Mesenchymal stem cell (in vitro differentiated cells and primary cell): ENCODE measurements around the gene PCMT1.

Source experiments
- DNase-seq: peaks from one replicate; pipeline ENCODE4 v3.0.0-alpha.2; 2013
- H2AFZ ChIP-seq: one replicate; pipeline ENCODE4 v1.6.1; 2013; ENCODE audit warnings: low read depth, mild to moderate bottlenecking, control low read depth, inconsistent platforms, low read length, moderate library complexity
- H2AK5ac ChIP-seq: 2 replicates; pipeline ENCODE4 v1.6.1; 2013; ENCODE audit warnings: low read length, moderate library complexity, mild to moderate bottlenecking, inconsistent platforms; ENCODE audit not compliant: severe bottlenecking
- H2BK120ac ChIP-seq: one replicate; pipeline ENCODE4 v1.6.1; 2013; ENCODE audit warnings: low read depth, mild to moderate bottlenecking, inconsistent platforms, low read length, moderate library complexity
- H2BK12ac ChIP-seq, 2 experiments: one replicate each; pipeline ENCODE4 v1.6.1; 2013; ENCODE audit warnings: inconsistent platforms in 2 of 2, low read length in 2 of 2, mild to moderate bottlenecking in 2 of 2, moderate library complexity in 2 of 2, control low read depth in 1 of 2
- H2BK15ac ChIP-seq: one replicate; pipeline ENCODE4 v1.6.1; 2013; ENCODE audit warnings: mild to moderate bottlenecking, low read depth, inconsistent platforms; ENCODE audit not compliant: poor library complexity, severe bottlenecking
- H2BK5ac ChIP-seq: 2 replicates; pipeline ENCODE4 v1.6.1; 2013; ENCODE audit warnings: low read depth, mild to moderate bottlenecking, low read length, control low read depth, inconsistent platforms; ENCODE audit not compliant: poor library complexity, severe bottlenecking
- H3K14ac ChIP-seq, 2 experiments: one replicate each; pipeline ENCODE4 v1.6.1; 2013; ENCODE audit warnings: inconsistent platforms in 2 of 2, low read length in 2 of 2, control low read depth in 1 of 2, mild to moderate bottlenecking in 1 of 2, moderate library complexity in 1 of 2
- H3K18ac ChIP-seq, 2 experiments: one replicate each; pipeline ENCODE4 v1.6.1; 2013; ENCODE audit warnings: inconsistent platforms in 2 of 2, low read length in 2 of 2, control low read depth in 1 of 2, low read depth in 1 of 2, mild to moderate bottlenecking in 1 of 2
- H3K23ac ChIP-seq, 2 experiments: one replicate each; pipeline ENCODE4 v1.6.1; 2013; ENCODE audit warnings: inconsistent platforms in 2 of 2, low read length in 2 of 2, mild to moderate bottlenecking in 2 of 2, moderate library complexity in 2 of 2, control low read depth in 1 of 2
- H3K27ac ChIP-seq: 2 replicates; pipeline ENCODE4 v1.5.1; 2013; ENCODE audit warnings: mild to moderate bottlenecking, moderate library complexity, low read length, control low read depth, inconsistent platforms; ENCODE audit not compliant: poor library complexity, severe bottlenecking
- H3K27me3 ChIP-seq, 2 experiments: 2 replicates each; pipeline versions ENCODE4 v1.6.1 to v1.7.0; 2013; ENCODE audit warnings: low read length in 2 of 2, mild to moderate bottlenecking in 2 of 2, moderate library complexity in 2 of 2, control low read depth in 1 of 2, inconsistent platforms in 1 of 2; ENCODE audit not compliant: control insufficient read depth in 1 of 2, insufficient read depth in 1 of 2
- H3K36me3 ChIP-seq, 2 experiments: 2 replicates each; pipeline versions ENCODE4 v1.6.1 to v1.7.0; 2013; ENCODE audit warnings: low read length in 2 of 2, control low read depth in 1 of 2, inconsistent platforms in 1 of 2, low read depth in 1 of 2, mild to moderate bottlenecking in 1 of 2; ENCODE audit not compliant: insufficient read depth in 2 of 2, control insufficient read depth in 1 of 2
- H3K4ac ChIP-seq, 2 experiments: one replicate each; pipeline ENCODE4 v1.6.1; 2013; ENCODE audit warnings: inconsistent platforms in 2 of 2, low read length in 2 of 2, mild to moderate bottlenecking in 2 of 2, moderate library complexity in 2 of 2, control low read depth in 1 of 2, low read depth in 1 of 2
- H3K4me1 ChIP-seq: 2 replicates; pipeline ENCODE4 v1.6.1; 2013; ENCODE audit warnings: low read depth, low read length, control low read depth; ENCODE audit not compliant: control insufficient read depth, insufficient read depth
- H3K4me2 ChIP-seq: 2 replicates; pipeline ENCODE4 v1.6.1; 2013; ENCODE audit warnings: low read length, mild to moderate bottlenecking, inconsistent platforms; ENCODE audit not compliant: poor library complexity, severe bottlenecking
- H3K4me3 ChIP-seq, 2 experiments: 2 replicates each; pipeline versions ENCODE4 v1.5.1 to v1.7.0; 2013; ENCODE audit warnings: low read length in 2 of 2, mild to moderate bottlenecking in 2 of 2, control low read depth in 1 of 2, low read depth in 1 of 2; ENCODE audit not compliant: insufficient read depth in 1 of 2
- H3K79me1 ChIP-seq: replicated peaks from 2 replicates; pipeline ENCODE4 v1.6.1; 2013; ENCODE audit warnings: mild to moderate bottlenecking, control low read depth, low read length, inconsistent platforms; ENCODE audit not compliant: poor library complexity, severe bottlenecking
- H3K9ac ChIP-seq: 2 replicates; pipeline ENCODE4 v1.7.0; 2013; ENCODE audit warnings: mild to moderate bottlenecking, low read length, moderate library complexity
- H3K9me3 ChIP-seq: 2 replicates; pipeline ENCODE4 v1.7.0; 2013; ENCODE audit warnings: mild to moderate bottlenecking, low read length; ENCODE audit not compliant: control insufficient read depth
- H4K8ac ChIP-seq: one replicate; pipeline ENCODE4 v1.6.1; 2013; ENCODE audit warnings: inconsistent platforms, mild to moderate bottlenecking, low read length, moderate library complexity
- H4K91ac ChIP-seq: one replicate; pipeline ENCODE4 v1.6.1; 2013; ENCODE audit warnings: mild to moderate bottlenecking, low read length, inconsistent platforms
- WGBS: methylation state at CpG from one replicate; pipeline ENCODE4 v1.1.7; 2013; ENCODE audit warnings: mixed read lengths; 5-methylcytosine and 5-hydroxymethylcytosine counted together

The PCMT1 gene

DNA sequence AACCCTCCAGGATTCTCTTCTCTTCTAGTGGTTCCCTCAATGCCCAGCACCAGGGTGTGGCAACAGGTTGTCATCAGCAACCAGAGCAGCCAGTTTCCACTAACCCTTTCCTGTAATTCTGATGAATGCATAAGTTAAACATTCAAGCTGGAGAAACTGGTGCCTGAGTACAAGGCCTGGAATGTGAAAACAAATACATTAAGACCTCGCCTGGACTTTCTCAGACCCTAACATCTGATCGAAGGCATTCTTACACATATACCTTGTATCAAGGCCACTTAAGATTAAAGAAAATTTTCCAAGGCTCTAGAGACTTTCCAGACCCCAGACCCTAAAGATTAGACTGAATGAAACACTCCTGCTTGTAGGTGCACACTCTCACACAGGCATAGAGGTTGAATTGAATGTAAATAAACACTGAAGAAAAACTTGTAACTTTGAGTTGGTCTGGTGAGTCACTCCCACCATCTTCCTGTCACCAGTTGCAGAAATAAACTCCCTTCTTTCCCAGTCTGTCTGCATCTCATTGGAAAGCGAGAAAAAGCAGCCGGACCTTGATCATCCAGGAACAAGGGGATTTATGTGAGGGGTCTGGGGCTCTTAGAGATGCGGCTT lies 105.6 kb downstream of the PCMT1 start:
- Histone ChIP-seq H3K14ac (no peak overlapping the region), H3K4me2 (peak overlapping the region; percentile 35)
- WGBS = 5% methylated on average over 5 of the region's 5 CpGs

DNA sequence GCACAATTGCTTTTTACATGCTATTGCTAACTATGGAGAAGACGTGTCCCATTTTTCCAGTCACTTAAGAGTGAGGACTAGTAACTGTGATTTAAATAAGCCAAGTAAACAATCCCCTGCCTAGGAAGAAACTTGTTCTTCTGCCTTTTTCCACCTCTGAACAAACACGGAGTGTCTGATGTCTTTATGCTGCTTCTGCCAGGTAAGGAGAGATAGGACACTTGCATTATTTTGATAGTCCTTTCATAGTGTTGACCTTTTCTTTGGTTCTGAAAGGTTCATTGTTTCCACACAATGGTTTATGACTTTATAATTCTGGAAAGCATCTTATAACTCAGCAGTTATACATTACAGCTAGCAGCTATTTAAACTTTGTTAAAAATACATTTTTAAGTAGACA lies 106.2 kb downstream of the PCMT1 start:
- Histone ChIP-seq H3K18ac (no peak overlapping the region), H3K27me3 (no peaks in the 10 kb centered on the region), H2AK5ac (no peak overlapping the region), H2BK12ac (peak overlapping the region in 1 of 2 experiments; percentile 66), H3K23ac (no peak overlapping the region), H2BK5ac (no peak overlapping the region), H3K79me1 (peaks cover 12% of the 10 kb centered on the region), H4K91ac (no peak overlapping the region), H3K9me3 (no peaks in the 10 kb centered on the region), H3K4me3 (no peak overlapping the region), H2BK120ac (peak overlapping the region; percentile 1), H2BK15ac (no peak overlapping the region), H3K14ac (no peak overlapping the region), H2AFZ (no peak overlapping the region), H3K4ac (peak overlapping the region; percentile 9 to 40), H3K4me1 (peaks cover 12% of the 10 kb centered on the region), H3K4me2 (peak overlapping the region; percentile 35), H3K36me3 (peaks cover 0 to 16% of the 10 kb centered on the region in 2 experiments), H4K8ac (no peak overlapping the region), H3K27ac (peak overlapping the region; percentile 90), H3K9ac (peak overlapping the region; percentile 67)
- WGBS = no CpG with 5 or more reads among the region's 2 CpGs
- DNase-seq = no peak

More for the DNA sequence above, 105.6 kb downstream of the PCMT1 start:
- Histone ChIP-seq H3K4me3 (no peak overlapping the region), H4K8ac (peak overlapping the region; percentile 95), H3K9me3 (no peaks in the 10 kb centered on the region), H3K27ac (peak overlapping the region; percentile 90), H3K4ac (peak overlapping the region in 1 of 2 experiments; percentile 92), H3K36me3 (peaks cover 0 to 19% of the 10 kb centered on the region in 2 experiments), H2BK15ac (no peak overlapping the region), H2AFZ (no peak overlapping the region), H3K79me1 (peaks cover 7% of the 10 kb centered on the region), H3K9ac (peak overlapping the region; percentile 67), H3K18ac (peak overlapping the region; percentile 41 to 93), H2AK5ac (no peak overlapping the region), H2BK12ac (no peak overlapping the region), H3K23ac (no peak overlapping the region), H3K4me1 (peaks cover 12% of the 10 kb centered on the region), H2BK120ac (peak overlapping the region; percentile 43), H4K91ac (peak overlapping the region; percentile 91), H2BK5ac (peak overlapping the region; percentile 61), H3K27me3 (no peaks in the 10 kb centered on the region)
- DNase-seq = peak; percentile 96

DNA sequence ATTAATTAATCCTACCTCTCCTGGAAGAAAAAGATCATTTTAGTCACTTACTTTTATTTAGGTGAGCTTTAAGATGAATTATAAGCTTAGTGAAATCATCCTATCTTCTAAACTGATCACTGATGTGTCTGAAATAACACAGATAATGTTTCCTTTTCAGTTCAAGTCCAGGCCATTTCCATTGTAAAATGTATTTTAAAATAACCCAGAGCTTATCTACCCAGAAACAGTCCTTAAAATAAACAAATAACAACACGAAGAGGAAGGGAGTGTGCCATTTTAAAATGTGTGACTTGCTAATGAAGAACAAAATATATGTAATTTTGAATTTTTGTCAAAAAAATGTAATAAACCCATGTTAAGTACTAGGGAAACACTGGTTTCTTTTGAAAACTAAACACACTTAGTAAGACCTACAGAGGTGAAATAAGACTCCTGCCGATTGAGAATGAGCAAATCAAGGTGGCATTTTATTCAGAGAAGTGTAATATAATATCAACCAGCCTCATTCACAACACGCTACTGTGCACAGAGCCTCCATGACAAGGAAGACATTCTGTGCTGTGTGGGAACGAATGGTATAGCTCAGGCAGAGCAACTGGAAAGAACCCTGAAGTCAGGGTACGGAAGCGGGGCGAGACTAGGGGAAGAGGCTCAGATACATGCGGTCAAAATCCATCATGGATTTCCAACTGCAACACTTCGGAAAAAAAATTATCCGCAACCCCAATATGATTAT lies 106.9 kb downstream of the PCMT1 start:
- no peak overlapping the region for H3K23ac ChIP-seq
- no peak overlapping the region for H2BK120ac ChIP-seq
- H2BK12ac ChIP-seq = peak overlapping the region; percentile 23 to 88
- peak overlapping the region; percentile 60 for H3K27ac ChIP-seq
- H2BK5ac ChIP-seq = no peak overlapping the region
- no peaks in the 10 kb centered on the region for H3K27me3 ChIP-seq
- DNase-seq = peak; percentile 30
- 88% methylated on average over 6 of the region's 10 CpGs for WGBS
- peaks cover 18% of the 10 kb centered on the region for H3K79me1 ChIP-seq
- peaks cover 15% of the 10 kb centered on the region for H3K4me1 ChIP-seq
- peak overlapping the region; percentile 83 to 86 for H3K18ac ChIP-seq
- H2BK15ac ChIP-seq = peak overlapping the region; percentile 96
- H4K8ac ChIP-seq = peak overlapping the region; percentile 76
- peak overlapping the region; percentile 64 for H2AK5ac ChIP-seq
- peak overlapping the region in 1 of 2 experiments; percentile 19 for H3K14ac ChIP-seq
- peak overlapping the region; percentile 94 for H4K91ac ChIP-seq
- peaks cover 0 to 11% of the 10 kb centered on the region in 2 experiments for H3K36me3 ChIP-seq
- no peaks in the 10 kb centered on the region for H3K9me3 ChIP-seq
- H2AFZ ChIP-seq = no peak overlapping the region
- H3K4me3 ChIP-seq = no peak overlapping the region
- peak overlapping the region in 1 of 2 experiments; percentile 45 for H3K4ac ChIP-seq
- H3K4me2 ChIP-seq = no peak overlapping the region
- H3K9ac ChIP-seq = peak overlapping the region; percentile 67

DNA sequence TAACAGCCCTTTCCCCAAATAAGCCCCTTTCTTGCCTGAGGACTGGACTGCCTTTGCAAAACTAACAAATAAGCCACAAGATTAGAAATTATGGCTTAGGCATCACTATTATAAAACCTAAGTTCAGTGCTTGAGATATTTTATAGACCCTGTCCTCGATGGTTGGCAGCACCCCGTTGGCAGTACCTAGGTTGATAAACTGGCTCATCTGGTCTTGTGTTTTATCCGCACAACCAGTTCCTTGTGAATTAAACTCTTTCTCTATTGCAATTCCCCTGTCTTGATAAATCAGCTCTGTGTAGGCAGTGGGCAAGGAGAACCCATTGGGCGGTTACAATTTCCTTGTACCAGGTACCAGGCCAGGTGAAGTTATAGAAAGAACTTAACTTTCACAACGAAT lies 108.0 kb downstream of the PCMT1 start:
- 95% methylated on average over 4 of the region's 5 CpGs for WGBS
- peaks cover 18% of the 10 kb centered on the region for H3K4me1 ChIP-seq
- H2BK120ac ChIP-seq = no peak overlapping the region
- DNase-seq = no peak
- H4K91ac ChIP-seq = no peak overlapping the region
- H2AK5ac ChIP-seq = no peak overlapping the region
- no peak overlapping the region for H2BK5ac ChIP-seq
- no peak overlapping the region for H3K4ac ChIP-seq
- H3K36me3 ChIP-seq = peaks cover 0 to 3% of the 10 kb centered on the region in 2 experiments
- H3K9ac ChIP-seq = no peak overlapping the region
- no peak overlapping the region for H3K4me3 ChIP-seq
- H3K18ac ChIP-seq = peak overlapping the region in 1 of 2 experiments; percentile 18
- no peak overlapping the region for H2BK15ac ChIP-seq
- H3K27me3 ChIP-seq = no peaks in the 10 kb centered on the region
- no peak overlapping the region for H3K14ac ChIP-seq
- no peak overlapping the region for H3K23ac ChIP-seq
- no peak overlapping the region for H3K4me2 ChIP-seq
- peaks cover 22% of the 10 kb centered on the region for H3K79me1 ChIP-seq
- no peak overlapping the region for H4K8ac ChIP-seq
- H3K9me3 ChIP-seq = no peaks in the 10 kb centered on the region
- no peak overlapping the region for H3K27ac ChIP-seq
- H2AFZ ChIP-seq = no peak overlapping the region
- no peak overlapping the region for H2BK12ac ChIP-seq
